GM12891 (cell line): ENCODE data around the gene RSAD1.
"Not testable (repeated sequence)": the region's sequence is repeated elsewhere in the genome, so short reads cannot be mapped to it uniquely, and the experiment has no call there.

Source experiments
- DNase-seq: peaks from one replicate; pipeline ENCODE4 v3.0.0; 2011; ENCODE audit warnings: low spot score; ENCODE audit not compliant: insufficient read length
- FAIRE-seq: peaks from 2 replicates; lab custom pipeline; 2011; peaks lifted over from hg19 to GRCh38; lab: Jason Lieb, UNC
- PAX5 ChIP-seq: IDR thresholded peaks from 2 replicates; pipeline ENCODE4 v1.6.1; 2011; ENCODE audit warnings: low read length, moderate library complexity, mild to moderate bottlenecking; ENCODE audit not compliant: insufficient read depth, severe bottlenecking
- POLR2A ChIP-seq: IDR thresholded peaks from 2 replicates; pipeline ENCODE4 v1.6.1; 2011; ENCODE audit warnings: low read depth, low read length, control low read depth
- POLR2AphosphoS5 ChIP-seq: IDR thresholded peaks from 2 replicates; pipeline ENCODE4 v1.6.1; 2011; ENCODE audit warnings: low read depth, low read length, control low read depth
- POU2F2 ChIP-seq: IDR thresholded peaks from 2 replicates; pipeline ENCODE4 v1.6.1; 2011; ENCODE audit warnings: low read depth, mild to moderate bottlenecking, control low read depth, low read length, moderate library complexity
- SPI1 ChIP-seq: IDR thresholded peaks from 2 replicates; pipeline ENCODE4 v1.6.1; 2011; ENCODE audit warnings: low read depth, low read length, control low read depth
- TAF1 ChIP-seq: IDR thresholded peaks from 2 replicates; pipeline ENCODE4 v1.6.1; 2011; ENCODE audit warnings: low read depth, low read length, control low read depth

The RSAD1 gene

GRCh38 chr17:50473901-50474300 is 4.8 kb upstream of the RSAD1 start:
- FAIRE-seq: no peak
- TF ChIP-seq POLR2A: no peak
- no peak for TF ChIP-seq TAF1
- TF ChIP-seq POU2F2: no peak
- TF ChIP-seq SPI1: no peak
- TF ChIP-seq PAX5: no peak
- TF ChIP-seq POLR2AphosphoS5: no peak
- no peak for DNase-seq

GRCh38 chr17:50474523-50474922 is 4.1 kb upstream of the RSAD1 start:
- FAIRE-seq: no peak
- no peak for DNase-seq
- no peak for TF ChIP-seq POLR2A
- no peak for TF ChIP-seq POLR2AphosphoS5
- no peak for TF ChIP-seq SPI1
- no peak for TF ChIP-seq TAF1
- no peak for TF ChIP-seq PAX5
- TF ChIP-seq POU2F2: no peak

GRCh38 chr17:50475362-50475761 is 3.3 kb upstream of the RSAD1 start:
- FAIRE-seq (no peak), DNase-seq (no peak)
- TF ChIP-seq SPI1: no peak
- no peak for TF ChIP-seq POLR2A
- no peak for TF ChIP-seq TAF1
- no peak for TF ChIP-seq POU2F2
- no peak for TF ChIP-seq POLR2AphosphoS5
- TF ChIP-seq PAX5: no peak

- not testable (repeated sequence) for FAIRE-seq, DNase-seq
Measured at GRCh38 chr17:50475775-50476544, 2.7 kb upstream of the RSAD1 start.

GRCh38 chr17:50476545-50477315 is 1.9 kb upstream of the RSAD1 start:
- DNase-seq (no peak), FAIRE-seq (no peak)
- TF ChIP-seq POU2F2 (no peak), PAX5 (no peak), SPI1 (no peak), POLR2A (no peak), POLR2AphosphoS5 (no peak), TAF1 (no peak)

GRCh38 chr17:50477976-50478375 is 684 bp upstream of the RSAD1 start:
- DNase-seq (no peak), FAIRE-seq (no peak)
- TF ChIP-seq POU2F2 (no peak), PAX5 (no peak), POLR2AphosphoS5 (no peak), SPI1 (no peak), POLR2A (no peak), TAF1 (no peak)

- TF ChIP-seq POLR2A: no peak
- TF ChIP-seq POU2F2: no peak
- no peak for TF ChIP-seq POLR2AphosphoS5
- DNase-seq (peak; percentile 75), FAIRE-seq (peak; percentile 92)
Measured at GRCh38 chr17:50479522-50480141, 972 bp downstream of the RSAD1 start.

- TF ChIP-seq POU2F2: no peak
- TF ChIP-seq SPI1: no peak
- no peak for TF ChIP-seq PAX5
- no peak for TF ChIP-seq POLR2A
- no peak for TF ChIP-seq TAF1
- no peak for TF ChIP-seq POLR2AphosphoS5
- FAIRE-seq: no peak
Measured at GRCh38 chr17:50480142-50480764, 1.6 kb downstream of the RSAD1 start.

GRCh38 chr17:50480854-50481490 is 2.3 kb downstream of the RSAD1 start:
- TF ChIP-seq POLR2A: no peak
- no peak for TF ChIP-seq POU2F2
- no peak for TF ChIP-seq TAF1
- TF ChIP-seq PAX5: no peak
- no peak for TF ChIP-seq SPI1
- TF ChIP-seq POLR2AphosphoS5: no peak
- no peak for FAIRE-seq
- no peak for DNase-seq

More at GRCh38 chr17:50480142-50480764, 1.6 kb downstream of the RSAD1 start:
- DNase-seq: no peak
